NT2/D1 (cell line): ENCODE data around the gene KIF4A.
"Not testable (repeated sequence)": the region's sequence is repeated elsewhere in the genome, so short reads cannot be mapped to it uniquely, and the experiment has no call there.

Experiments
- DNase-seq: peaks from one replicate; pipeline ENCODE4 v3.0.0-alpha.2; 2011; ENCODE audit warnings: low read depth, low spot score
- H3K27me3 ChIP-seq: 2 replicates; pipeline ENCODE4 v1.6.0; 2011; ENCODE audit warnings: mild to moderate bottlenecking; ENCODE audit not compliant: insufficient read length, insufficient read depth
- H3K36me3 ChIP-seq: 2 replicates; pipeline ENCODE4 v1.6.1; 2011; ENCODE audit warnings: mild to moderate bottlenecking, low read length, mixed read lengths; ENCODE audit not compliant: insufficient read depth, insufficient read length
- H3K4me1 ChIP-seq: 2 replicates; pipeline ENCODE4 v1.5.1; 2011; ENCODE audit not compliant: insufficient read depth, insufficient read length
- H3K4me3 ChIP-seq: 2 replicates; pipeline ENCODE4 v1.5.1; 2011; ENCODE audit warnings: low read depth; ENCODE audit not compliant: insufficient read length
- H3K9ac ChIP-seq: 2 replicates; pipeline ENCODE4 v1.6.0; 2011; ENCODE audit warnings: low read depth; ENCODE audit not compliant: insufficient read length
- H3K9me3 ChIP-seq: 2 replicates; pipeline ENCODE4 v1.5.1; 2011; ENCODE audit warnings: mild to moderate bottlenecking, low read length; ENCODE audit not compliant: insufficient read depth
- SUZ12 ChIP-seq: IDR thresholded peaks from 2 replicates; pipeline ENCODE4 v1.6.1; 2011; ENCODE audit not compliant: insufficient read length, insufficient read depth; ENCODE audit errors: extremely low read depth
- YY1 ChIP-seq: IDR thresholded peaks from 2 replicates; pipeline ENCODE4 v1.6.1; 2011; ENCODE audit not compliant: insufficient read length, insufficient read depth
- ZNF274 ChIP-seq: IDR thresholded peaks from 2 replicates; pipeline ENCODE4 v1.6.1; 2011; ENCODE audit warnings: mild to moderate bottlenecking, low read depth, low read length

The KIF4A gene

DNA sequence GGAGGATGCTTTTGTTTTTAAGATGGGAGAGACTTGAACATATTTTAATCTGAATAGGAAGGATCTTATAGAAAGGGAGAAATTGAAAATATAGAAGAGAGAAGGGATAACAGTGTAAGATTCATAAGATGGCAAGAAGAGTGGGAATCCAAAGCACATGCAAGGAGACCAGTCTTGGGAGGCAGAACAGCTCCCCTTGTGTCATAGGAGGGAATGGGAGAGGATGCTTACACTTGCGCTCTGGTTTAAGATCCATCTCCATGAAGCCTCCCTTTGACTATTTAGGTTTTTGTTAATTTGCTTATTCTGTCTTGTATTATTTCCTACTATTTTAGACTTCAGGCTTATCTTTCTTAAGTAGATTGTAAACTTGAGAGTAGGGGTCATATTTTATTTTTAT, 42.7 kb downstream of the KIF4A start:
- TF ChIP-seq ZNF274 (no peak), YY1 (no peak)
- Histone ChIP-seq H3K27me3 (no peaks in the 10 kb centered on the region), H3K9me3 (no peaks in the 10 kb centered on the region), H3K9ac (no peak overlapping the region), H3K36me3 (peaks cover 67% of the 10 kb centered on the region), H3K4me1 (no peaks in the 10 kb centered on the region), H3K4me3 (no peak overlapping the region)
- peak; percentile 3 for DNase-seq

DNA sequence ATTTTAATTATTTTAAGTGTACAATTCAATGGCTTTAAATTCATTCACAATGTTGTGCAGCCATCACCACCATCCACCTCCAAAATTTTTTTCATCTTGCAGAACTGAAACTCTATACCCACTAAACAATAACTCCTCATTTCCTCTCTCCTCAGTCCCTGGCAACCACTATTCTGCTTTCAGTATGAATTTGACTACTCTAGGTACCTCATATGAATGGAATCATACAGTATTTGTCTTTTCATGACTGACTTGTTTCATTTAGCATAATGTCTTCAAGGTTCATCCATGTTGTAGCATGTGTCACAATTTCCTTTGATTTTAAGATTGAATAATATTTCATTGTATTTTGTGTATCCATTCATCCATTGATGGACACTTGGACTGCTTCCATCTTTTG, 46.9 kb downstream of the KIF4A start:
- H3K9me3 ChIP-seq = no peaks in the 10 kb centered on the region
- no peak overlapping the region for H3K9ac ChIP-seq
- no peak overlapping the region for H3K4me3 ChIP-seq
- no peak for DNase-seq
- no peaks in the 10 kb centered on the region for H3K4me1 ChIP-seq
- no peak for TF ChIP-seq ZNF274
- no peak for TF ChIP-seq SUZ12
- no peaks in the 10 kb centered on the region for H3K27me3 ChIP-seq
- H3K36me3 ChIP-seq = peaks cover 44% of the 10 kb centered on the region

DNA sequence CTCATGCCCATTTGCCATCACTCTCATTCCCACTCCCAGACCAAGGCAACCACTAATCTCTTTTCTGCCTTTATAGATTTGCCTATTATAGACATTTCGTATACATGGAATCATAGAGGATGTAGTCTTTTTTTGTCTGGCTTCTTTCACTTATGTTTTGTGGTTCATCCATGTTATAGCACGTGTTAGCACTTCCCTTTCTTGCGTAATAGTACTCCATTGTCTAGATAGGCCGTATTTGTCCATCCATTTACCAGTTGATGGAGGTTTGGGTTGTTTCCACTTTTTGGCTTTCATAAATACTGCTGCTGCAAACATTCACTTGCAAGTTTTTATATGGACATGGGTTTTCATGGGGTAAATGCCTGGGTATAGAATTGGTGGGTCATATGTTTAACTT, 48.4 kb downstream of the KIF4A start:
- H3K9ac ChIP-seq = no peak overlapping the region
- no peak overlapping the region for H3K4me3 ChIP-seq
- no peaks in the 10 kb centered on the region for H3K9me3 ChIP-seq
- H3K36me3 ChIP-seq = peaks cover 47% of the 10 kb centered on the region
- no peaks in the 10 kb centered on the region for H3K4me1 ChIP-seq
- TF ChIP-seq SUZ12 (no peak), YY1 (no peak), ZNF274 (no peak)
- no peak for DNase-seq
- H3K27me3 ChIP-seq = no peaks in the 10 kb centered on the region

DNA sequence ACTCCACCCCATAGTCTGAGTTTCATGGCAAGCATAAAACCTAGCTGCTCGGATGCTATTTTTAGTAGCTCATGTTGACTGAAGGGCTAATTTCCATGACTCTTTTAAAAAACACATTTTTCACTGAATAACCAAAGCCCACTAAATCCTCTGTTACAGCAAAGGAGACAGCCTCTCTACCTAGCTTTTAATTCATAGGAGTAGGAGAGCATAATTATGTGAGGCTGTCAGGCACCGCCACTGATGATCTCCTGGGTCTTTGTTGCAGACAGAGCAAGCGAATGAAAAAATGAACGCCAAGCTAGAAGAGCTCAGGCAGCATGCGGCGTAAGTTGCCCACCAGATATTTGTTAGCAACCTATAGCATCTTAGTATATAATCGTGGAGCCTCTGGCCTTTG, 53.5 kb downstream of the KIF4A start:
- Histone ChIP-seq H3K27me3 (no peaks in the 10 kb centered on the region), H3K36me3 (peaks cover 62% of the 10 kb centered on the region), H3K4me3 (no peak overlapping the region), H3K4me1 (no peaks in the 10 kb centered on the region), H3K9ac (no peak overlapping the region), H3K9me3 (peaks cover 27% of the 10 kb centered on the region)
- no peak for DNase-seq
- TF ChIP-seq YY1 (no peak), ZNF274 (no peak), SUZ12 (no peak)

DNA sequence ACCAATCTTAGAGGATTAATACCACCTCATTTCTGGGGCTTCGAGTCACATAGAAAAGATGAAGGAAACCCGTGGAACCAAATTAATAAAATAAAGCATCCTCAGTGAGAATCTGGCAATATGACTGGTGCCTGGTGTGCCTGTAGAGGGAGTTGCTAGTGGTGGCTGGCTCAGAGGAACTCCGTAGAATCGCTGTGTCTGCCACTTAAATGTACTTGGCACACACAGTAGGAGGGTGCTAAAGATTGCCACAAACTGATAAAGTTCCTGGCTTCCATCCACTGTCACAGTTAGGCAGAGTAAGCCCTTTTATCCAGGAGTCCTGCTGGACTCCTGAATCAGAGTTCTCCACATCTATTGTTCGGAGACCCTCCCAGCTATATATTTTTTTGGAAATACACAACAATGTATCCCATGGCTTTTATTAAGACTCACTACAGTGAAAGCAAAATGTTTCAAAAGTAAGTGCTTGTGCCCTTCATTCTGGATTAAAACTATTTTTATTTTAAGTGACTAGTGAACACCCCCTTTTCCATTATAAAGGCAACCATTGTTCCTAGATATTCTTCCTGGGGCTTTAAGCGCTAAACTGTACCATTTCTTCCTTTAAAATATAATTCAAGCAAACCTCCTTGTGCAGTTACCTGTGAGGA, 56.6 kb downstream of the KIF4A start:
- no peaks in the 10 kb centered on the region for H3K4me1 ChIP-seq
- H3K9me3 ChIP-seq = peaks cover 41% of the 10 kb centered on the region
- peaks cover 67% of the 10 kb centered on the region for H3K36me3 ChIP-seq
- DNase-seq = no peak
- no peak overlapping the region for H3K4me3 ChIP-seq
- no peak for TF ChIP-seq YY1
- no peak overlapping the region for H3K9ac ChIP-seq
- H3K27me3 ChIP-seq = no peaks in the 10 kb centered on the region

DNA sequence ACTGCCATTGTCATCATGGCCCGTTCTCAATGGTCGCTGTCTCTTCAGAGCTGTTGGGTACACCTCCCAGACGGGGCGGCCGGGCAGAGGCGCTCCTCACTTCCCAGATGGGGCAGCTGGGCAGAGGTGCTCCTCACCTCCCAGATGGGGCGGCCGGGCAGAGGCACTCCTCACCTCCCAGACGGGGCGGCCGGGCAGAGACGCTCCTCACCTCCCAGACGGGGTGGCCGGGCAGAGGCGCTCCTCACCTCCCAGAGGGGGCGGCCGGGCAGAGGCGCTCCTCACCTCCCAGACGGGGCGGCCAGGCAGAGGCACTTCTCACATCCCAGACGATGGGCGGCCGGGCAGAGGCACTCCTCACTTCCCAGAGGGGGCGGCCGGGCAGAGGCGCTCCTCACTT, 58.9 kb downstream of the KIF4A start:
- DNase-seq, H3K9ac ChIP-seq, H3K4me1 ChIP-seq, H3K27me3 ChIP-seq, H3K4me3 ChIP-seq: not testable (repeated sequence)
- Histone ChIP-seq H3K9me3 (peaks cover 45% of the 10 kb centered on the region), H3K36me3 (peaks cover 59% of the 10 kb centered on the region)

DNA sequence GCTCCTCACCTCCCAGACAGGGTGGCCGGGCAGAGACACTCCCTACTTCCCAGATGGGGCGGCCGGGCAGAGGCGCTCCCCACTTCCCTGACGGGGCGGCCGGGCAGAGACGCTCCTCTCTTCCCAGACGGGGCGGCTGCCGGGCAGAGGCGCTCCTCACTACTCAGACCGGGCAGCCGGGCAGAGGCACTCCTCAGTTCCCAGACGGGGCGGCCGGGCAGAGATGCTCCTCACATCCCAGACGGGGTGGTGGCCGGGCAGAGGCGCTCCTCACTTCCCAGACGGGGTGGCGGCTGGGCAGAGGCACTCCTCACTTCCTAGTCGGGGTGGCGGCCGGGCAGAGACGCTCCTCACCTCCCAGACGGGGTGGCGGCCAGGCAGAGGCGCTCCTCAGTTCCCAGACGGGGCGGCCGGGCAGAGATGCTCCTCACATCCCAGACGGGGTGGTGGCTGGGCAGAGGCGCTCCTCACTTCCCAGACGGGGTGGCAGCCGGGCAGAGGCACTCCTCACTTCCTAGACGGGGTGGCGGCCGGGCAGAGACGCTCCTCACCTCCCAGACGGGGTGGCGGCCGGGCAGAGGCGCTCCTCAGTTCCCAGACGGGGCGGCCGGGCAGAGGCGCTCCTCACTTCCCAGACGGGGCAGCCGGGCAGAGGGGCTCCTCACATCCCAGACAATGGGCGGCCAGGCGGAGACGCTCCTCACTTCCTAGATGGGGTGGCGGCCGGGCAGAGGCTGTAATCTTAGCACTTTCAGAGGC, 59.6 kb downstream of the KIF4A start:
- Histone ChIP-seq H3K9me3 (peaks cover 45% of the 10 kb centered on the region), H3K36me3 (peaks cover 58% of the 10 kb centered on the region)
- H3K27me3 ChIP-seq, H3K4me1 ChIP-seq, DNase-seq, H3K4me3 ChIP-seq, H3K9ac ChIP-seq: not testable (repeated sequence)

DNA sequence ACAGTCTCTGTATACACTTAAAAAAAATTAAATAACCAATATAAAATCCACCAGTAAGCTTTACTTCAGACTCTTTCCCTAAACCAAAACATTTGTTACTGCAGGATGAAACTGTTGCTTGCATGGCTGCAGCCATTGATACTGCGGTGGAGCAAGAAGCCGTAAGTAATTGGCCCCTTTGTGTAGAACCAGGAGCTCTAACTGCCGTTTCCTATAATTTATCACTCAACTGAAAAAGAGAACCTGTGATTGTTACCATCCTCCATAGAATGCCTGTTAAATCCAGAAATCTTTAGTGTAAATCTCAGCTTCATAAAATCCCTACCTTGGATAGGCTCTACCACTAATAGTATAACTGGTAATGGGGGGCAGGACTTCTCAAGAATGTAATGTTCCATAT, 62.6 kb downstream of the KIF4A start:
- Histone ChIP-seq H3K4me1 (no peaks in the 10 kb centered on the region), H3K9me3 (peaks cover 25% of the 10 kb centered on the region; the same call in 1 of the 2 replicates), H3K4me3 (no peak overlapping the region), H3K27me3 (no peaks in the 10 kb centered on the region), H3K36me3 (peaks cover 43% of the 10 kb centered on the region), H3K9ac (no peak overlapping the region)
- DNase-seq = no peak
- TF ChIP-seq YY1 (no peak), ZNF274 (no peak), SUZ12 (no peak)
